Right atrium auricular region (tissue), 2 donors: ENCODE results near the gene VEPH1. TPM values are rescaled to one million over a fixed set of nuclear protein-coding genes. Genes with fewer than 3 reads are reported as not detected.

ENCODE experiments used
- DNase-seq: peaks from one replicate; pipeline ENCODE4 v3.0.0-alpha.2; 2019; ENCODE audit warnings: low spot score
- H3K27ac ChIP-seq, 2 donors: fragments of 200-600 bp; sonication (generic); 1 replicate in 1 of 2; 2 replicates in 1 of 2; pipeline ENCODE4 v1.5.1; 2016 to 2019
- H3K27me3 ChIP-seq, 2 donors: fragments of 200-600 bp; sonication (generic); one replicate each; pipeline versions ENCODE4 v1.5.1 to v1.6.0; 2017 to 2019
- H3K36me3 ChIP-seq: fragments of 200-600 bp; sonication (generic); one replicate; pipeline ENCODE4 v1.5.1; 2016
- H3K4me1 ChIP-seq, 2 donors: fragments of 200-600 bp; sonication (generic); one replicate each; pipeline versions ENCODE4 v1.5.1 to v1.6.0; 2017 to 2019
- H3K4me3 ChIP-seq, 2 donors: fragments of 200-600 bp; sonication (generic); 1 replicate in 1 of 2; 2 replicates in 1 of 2; pipeline ENCODE4 v1.5.1; 2017 to 2019; ENCODE audit warnings: mild to moderate bottlenecking in 1 of 2, moderate library complexity in 1 of 2
- H3K9me3 ChIP-seq, 2 donors: fragments of 200-600 bp; sonication (generic); one replicate each; pipeline ENCODE4 v1.5.1; 2019
- total RNA-seq, 2 donors: library from RNA; depleted of rRNA; stranded (reverse); fragments of >200 nt; gene quantifications; one replicate each; pipeline ENCODE4 v1.1.0, GENCODE V29; 2016
- TF ChIP-seq, protein P1 (sequence below), 2 donors: fragments of 200-600 bp; sonication (generic); IDR thresholded peaks; one replicate each; pipeline ENCODE4 v1.5.1; 2019; ENCODE audit warnings: antibody characterized with exemption in 2 of 2

VEPH1 gene
- total RNA-seq, 2 donors from 2014 or later, result 0.48 to 0.86 TPM

DNA sequence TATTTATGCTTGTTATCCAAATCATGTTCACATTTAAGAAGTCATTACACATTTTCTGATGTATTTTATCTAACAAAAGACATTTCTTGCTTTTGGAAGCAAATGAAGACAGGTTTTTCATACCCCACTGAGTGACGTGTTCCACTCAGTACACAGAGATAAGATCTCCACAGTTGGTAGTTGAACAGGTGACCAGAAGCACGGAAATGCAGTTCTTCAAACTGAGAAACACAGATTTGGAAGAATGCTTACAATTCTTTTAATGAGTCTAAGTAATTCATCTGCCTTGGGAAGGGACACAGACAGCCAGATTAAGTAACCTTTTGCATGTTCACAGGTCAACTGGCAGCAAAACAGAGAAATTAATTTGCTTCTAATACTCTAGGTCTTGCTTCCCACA, 43.5 kb downstream of the VEPH1 start:
- Histone ChIP-seq H3K27ac (no peak overlapping the region), H3K4me3 (no peak overlapping the region)
- TF ChIP-seq, protein P1, sequence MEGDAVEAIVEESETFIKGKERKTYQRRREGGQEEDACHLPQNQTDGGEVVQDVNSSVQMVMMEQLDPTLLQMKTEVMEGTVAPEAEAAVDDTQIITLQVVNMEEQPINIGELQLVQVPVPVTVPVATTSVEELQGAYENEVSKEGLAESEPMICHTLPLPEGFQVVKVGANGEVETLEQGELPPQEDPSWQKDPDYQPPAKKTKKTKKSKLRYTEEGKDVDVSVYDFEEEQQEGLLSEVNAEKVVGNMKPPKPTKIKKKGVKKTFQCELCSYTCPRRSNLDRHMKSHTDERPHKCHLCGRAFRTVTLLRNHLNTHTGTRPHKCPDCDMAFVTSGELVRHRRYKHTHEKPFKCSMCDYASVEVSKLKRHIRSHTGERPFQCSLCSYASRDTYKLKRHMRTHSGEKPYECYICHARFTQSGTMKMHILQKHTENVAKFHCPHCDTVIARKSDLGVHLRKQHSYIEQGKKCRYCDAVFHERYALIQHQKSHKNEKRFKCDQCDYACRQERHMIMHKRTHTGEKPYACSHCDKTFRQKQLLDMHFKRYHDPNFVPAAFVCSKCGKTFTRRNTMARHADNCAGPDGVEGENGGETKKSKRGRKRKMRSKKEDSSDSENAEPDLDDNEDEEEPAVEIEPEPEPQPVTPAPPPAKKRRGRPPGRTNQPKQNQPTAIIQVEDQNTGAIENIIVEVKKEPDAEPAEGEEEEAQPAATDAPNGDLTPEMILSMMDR (IDR thresholded peaks at IDR 0.05), result no peak

DNA sequence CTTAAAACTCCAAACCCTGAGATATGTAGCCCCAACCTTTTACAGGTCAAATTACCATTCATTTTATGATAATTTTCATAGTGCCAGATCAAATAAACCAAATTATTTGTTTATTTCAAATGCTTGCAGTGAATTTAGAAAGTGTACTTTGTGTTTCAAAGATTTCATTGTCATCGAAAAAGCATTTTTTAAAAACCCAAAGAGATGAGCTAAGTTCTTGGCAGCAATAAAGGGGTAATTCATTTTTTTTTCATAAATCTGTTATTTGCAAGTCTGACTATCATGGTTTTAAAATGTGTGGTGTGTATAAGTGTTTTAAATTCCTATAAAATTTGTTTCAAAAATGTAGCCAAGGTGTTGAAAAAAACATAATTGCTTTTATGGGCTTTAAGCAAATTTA, 49.4 kb downstream of the VEPH1 start:
- TF ChIP-seq, protein P1 (IDR thresholded peaks at IDR 0.05), result no peak
- Histone ChIP-seq H3K4me3 (no peak overlapping the region), H3K27ac (no peak overlapping the region), H3K9me3 (no peaks in the 10 kb centered on the region), H3K27me3 (no peaks in the 10 kb centered on the region), H3K36me3 (no peaks in the 10 kb centered on the region), H3K4me1 (no peaks in the 10 kb centered on the region)
- no peak for DNase-seq

More for the DNA sequence above, 43.5 kb downstream of the VEPH1 start:
- Histone ChIP-seq H3K27me3 (no peaks in the 10 kb centered on the region), H3K4me1 (no peaks in the 10 kb centered on the region), H3K9me3 (no peaks in the 10 kb centered on the region), H3K36me3 (no peaks in the 10 kb centered on the region)
- DNase-seq, result no peak

DNA sequence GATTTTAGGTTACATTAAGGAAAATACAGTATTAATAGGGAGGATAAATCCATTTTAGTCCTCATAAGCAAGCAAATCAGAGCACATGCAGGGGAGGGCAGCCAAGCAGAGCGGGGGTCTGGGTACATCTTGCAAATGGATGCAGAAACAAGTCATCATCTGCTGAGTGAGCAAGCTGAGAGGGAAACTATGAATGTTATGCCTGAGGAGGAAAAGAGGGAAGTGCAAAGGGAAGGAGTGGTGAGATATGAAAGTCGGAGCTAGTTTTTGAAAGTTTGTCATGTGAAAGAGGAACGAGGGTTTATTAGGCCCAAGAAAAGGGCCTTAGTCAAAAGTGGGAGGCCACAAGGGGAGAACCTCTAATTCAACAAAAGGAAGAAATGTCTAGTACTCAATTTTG, 51.1 kb downstream of the VEPH1 start:
- H3K4me1 ChIP-seq, result no peaks in the 10 kb centered on the region
- H3K27me3 ChIP-seq, result no peaks in the 10 kb centered on the region
- no peak overlapping the region for H3K4me3 ChIP-seq
- no peaks in the 10 kb centered on the region for H3K9me3 ChIP-seq
- H3K27ac ChIP-seq, result no peak overlapping the region
- no peak for DNase-seq
- H3K36me3 ChIP-seq, result no peaks in the 10 kb centered on the region
- TF ChIP-seq, protein P1 (IDR thresholded peaks at IDR 0.05), result no peak

DNA sequence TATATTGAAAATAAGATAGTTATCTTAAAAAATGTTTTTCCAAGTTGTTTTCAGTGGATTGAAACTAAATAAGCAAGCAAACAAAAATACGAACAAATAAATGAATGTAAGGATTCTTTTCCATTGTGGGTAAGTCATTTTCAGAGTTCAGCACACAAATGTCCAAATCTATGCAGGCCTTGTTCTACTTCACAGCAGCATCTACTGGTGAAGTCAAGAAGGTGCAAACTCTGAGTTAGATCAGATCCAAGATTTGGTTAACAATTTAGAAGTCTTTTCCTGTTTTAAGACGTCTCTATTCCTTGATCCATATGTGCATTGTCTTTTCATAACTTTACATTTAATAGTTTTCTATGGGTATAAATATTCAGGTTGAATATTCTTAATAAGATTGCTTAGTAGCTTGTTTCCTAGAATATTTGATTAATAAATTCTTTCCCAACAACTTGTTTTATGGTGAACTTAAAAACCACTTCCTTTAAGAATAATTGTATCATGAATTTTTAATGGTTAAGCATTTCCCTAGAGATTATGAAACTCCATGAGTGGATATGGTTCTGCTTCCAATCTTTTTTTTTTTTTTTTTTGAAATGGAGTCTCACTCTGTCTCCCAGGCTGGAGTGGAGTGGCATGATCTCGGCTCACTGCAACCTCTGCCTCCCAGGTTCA, 56.1 kb downstream of the VEPH1 start:
- no peak overlapping the region for H3K27ac ChIP-seq
- DNase-seq, result no peak
- TF ChIP-seq, protein P1 (IDR thresholded peaks at IDR 0.05), result peak in 1 of 2 donors; percentile 50
- H3K36me3 ChIP-seq, result no peaks in the 10 kb centered on the region
- H3K4me3 ChIP-seq, result no peak overlapping the region
- no peaks in the 10 kb centered on the region for H3K9me3 ChIP-seq
- no peaks in the 10 kb centered on the region for H3K4me1 ChIP-seq
- H3K27me3 ChIP-seq, result no peaks in the 10 kb centered on the region

GRCh38 chr3:157445857-157446256, 57.4 kb downstream of the VEPH1 start:
- Histone ChIP-seq H3K4me3 (no peak overlapping the region), H3K36me3 (no peaks in the 10 kb centered on the region)
- TF ChIP-seq, protein P1 (IDR thresholded peaks at IDR 0.05), result no peak

GRCh38 chr3:157444797-157445184, 58.4 kb downstream of the VEPH1 start:
- DNase-seq, result no peak
- Histone ChIP-seq H3K9me3 (no peaks in the 10 kb centered on the region), H3K4me3 (no peak overlapping the region), H3K4me1 (no peaks in the 10 kb centered on the region), H3K27ac (no peak overlapping the region), H3K27me3 (no peaks in the 10 kb centered on the region), H3K36me3 (no peaks in the 10 kb centered on the region)
- TF ChIP-seq, protein P1 (IDR thresholded peaks at IDR 0.05), result no peak

More at GRCh38 chr3:157445857-157446256, 57.4 kb downstream of the VEPH1 start:
- Histone ChIP-seq H3K4me1 (no peaks in the 10 kb centered on the region), H3K27ac (no peak overlapping the region), H3K27me3 (no peaks in the 10 kb centered on the region), H3K9me3 (no peaks in the 10 kb centered on the region)
- DNase-seq, result no peak
